Measurements from ENCODE around the gene ADAMTS12. TPM values are rescaled to one million over a fixed set of nuclear protein-coding genes. Genes with fewer than 3 reads are reported as not detected.

The ADAMTS12 gene
- total RNA-seq, 1 experiment from 2014 or later: not detected

GRCh38 chr5:33476992-33477391 is 414.8 kb downstream of the ADAMTS12 start:
- no peak for DNase-seq
- Histone ChIP-seq H3K27me3 (ENCODE audit: low read length) (no peaks in the 10 kb centered on the region), H4K20me1 (ENCODE audit: insufficient read depth, low read depth, low read length) (no peaks in the 10 kb centered on the region), H3K4me3 (ENCODE audit: low read length) (no peak overlapping the region), H3K9me3 (ENCODE audit: low read length) (no peaks in the 10 kb centered on the region), H3K4me1 (ENCODE audit: low read length) (no peaks in the 10 kb centered on the region), H3K79me2 (ENCODE audit: low read length) (no peaks in the 10 kb centered on the region), H3K9me2 (replicated peaks; ENCODE audit: insufficient read depth, low read length) (no peaks in the 10 kb centered on the region), H3K4me2 (ENCODE audit: low read depth, low read length, poor library complexity, severe bottlenecking) (no peak overlapping the region), H3K9ac (ENCODE audit: low read length) (no peak overlapping the region), H3K27ac (ENCODE audit: low read length) (no peak overlapping the region), H2AFZ (ENCODE audit: low read length) (no peak overlapping the region), H3K36me3 (ENCODE audit: insufficient read depth, low read length) (peaks cover 8% of the 10 kb centered on the region)

- Histone ChIP-seq H3K9ac (ENCODE audit: low read length) (no peak overlapping the region), H4K20me1 (ENCODE audit: insufficient read depth, low read depth, low read length) (no peaks in the 10 kb centered on the region), H3K9me2 (replicated peaks; ENCODE audit: insufficient read depth, low read length) (no peaks in the 10 kb centered on the region), H3K4me2 (ENCODE audit: low read depth, low read length, poor library complexity, severe bottlenecking) (no peak overlapping the region), H3K27me3 (ENCODE audit: low read length) (no peaks in the 10 kb centered on the region), H3K4me1 (ENCODE audit: low read length) (no peaks in the 10 kb centered on the region), H3K79me2 (ENCODE audit: low read length) (no peaks in the 10 kb centered on the region), H3K36me3 (ENCODE audit: insufficient read depth, low read length) (peaks cover 8% of the 10 kb centered on the region), H3K27ac (ENCODE audit: low read length) (no peak overlapping the region), H2AFZ (ENCODE audit: low read length) (no peak overlapping the region), H3K4me3 (ENCODE audit: low read length) (no peak overlapping the region), H3K9me3 (ENCODE audit: low read length) (no peaks in the 10 kb centered on the region)
- no peak for DNase-seq
Measured at GRCh38 chr5:33475706-33476105, 416.1 kb downstream of the ADAMTS12 start.

- DNase-seq: no peak
- no peak overlapping the region for H3K9ac ChIP-seq (ENCODE audit: low read length)
- no peak overlapping the region for H2AFZ ChIP-seq (ENCODE audit: low read length)
Measured at GRCh38 chr5:33474931-33475499, 416.8 kb downstream of the ADAMTS12 start.

GRCh38 chr5:33474004-33474403 is 417.8 kb downstream of the ADAMTS12 start:
- no peak overlapping the region for H3K4me2 ChIP-seq (ENCODE audit: low read depth, low read length, poor library complexity, severe bottlenecking)
- no peaks in the 10 kb centered on the region for H3K9me3 ChIP-seq (ENCODE audit: low read length)
- H3K4me1 ChIP-seq (ENCODE audit: low read length): no peaks in the 10 kb centered on the region
- H2AFZ ChIP-seq (ENCODE audit: low read length): no peak overlapping the region
- no peak for DNase-seq
- H3K4me3 ChIP-seq (ENCODE audit: low read length): no peak overlapping the region
- no peaks in the 10 kb centered on the region for H3K27me3 ChIP-seq (ENCODE audit: low read length)
- H3K9ac ChIP-seq (ENCODE audit: low read length): no peak overlapping the region
- H4K20me1 ChIP-seq (ENCODE audit: insufficient read depth, low read depth, low read length): no peaks in the 10 kb centered on the region
- H3K36me3 ChIP-seq (ENCODE audit: insufficient read depth, low read length): peaks cover 12% of the 10 kb centered on the region
- no peaks in the 10 kb centered on the region for H3K9me2 ChIP-seq (replicated peaks; ENCODE audit: insufficient read depth, low read length)
- no peak overlapping the region for H3K27ac ChIP-seq (ENCODE audit: low read length)
- no peaks in the 10 kb centered on the region for H3K79me2 ChIP-seq (ENCODE audit: low read length)

More at GRCh38 chr5:33474931-33475499, 416.8 kb downstream of the ADAMTS12 start:
- Histone ChIP-seq H3K4me1 (ENCODE audit: low read length) (no peaks in the 10 kb centered on the region), H3K4me2 (ENCODE audit: low read depth, low read length, poor library complexity, severe bottlenecking) (no peak overlapping the region), H4K20me1 (ENCODE audit: insufficient read depth, low read depth, low read length) (no peaks in the 10 kb centered on the region), H3K4me3 (ENCODE audit: low read length) (no peak overlapping the region), H3K36me3 (ENCODE audit: insufficient read depth, low read length) (peaks cover 12% of the 10 kb centered on the region), H3K9me2 (replicated peaks; ENCODE audit: insufficient read depth, low read length) (no peaks in the 10 kb centered on the region), H3K79me2 (ENCODE audit: low read length) (no peaks in the 10 kb centered on the region), H3K27ac (ENCODE audit: low read length) (no peak overlapping the region), H3K27me3 (ENCODE audit: low read length) (no peaks in the 10 kb centered on the region), H3K9me3 (ENCODE audit: low read length) (no peaks in the 10 kb centered on the region)

Small RNA genes within 50 kb of the gene (small RNA-seq; reads per million reads assigned to genes)
- gene RNU6-923P: 0.12 reads per million

Other genes with a start within 250 kb of the ADAMTS12 start
- not detected in 2 replicates for gene RXFP3, start 44.4 kb upstream of the ADAMTS12 start, total RNA-seq (2014; rRNA removed; shearing (Covaris generic); ENCODE audit: low replicate concordance)
- not detected in 2 replicates for gene SLC45A2, start 92.7 kb upstream of the ADAMTS12 start, total RNA-seq (2014; rRNA removed; shearing (Covaris generic); ENCODE audit: low replicate concordance)
- gene AMACR, start 116.1 kb upstream of the ADAMTS12 start, total RNA-seq (2014; rRNA removed; shearing (Covaris generic); ENCODE audit: low replicate concordance): 5.4 and 10.5 TPM in 2 replicates
- gene C1QTNF3, start 151.2 kb upstream of the ADAMTS12 start, total RNA-seq (2014; rRNA removed; shearing (Covaris generic); ENCODE audit: low replicate concordance): 12.9 and 20.5 TPM in 2 replicates

All from Karpas-422 (cell line).